Endometrial microvascular endothelial cells (primary cell): ENCODE results near the gene SLC2A4RG. TPM values are rescaled to one million over a fixed set of nuclear protein-coding genes. Genes with fewer than 3 reads are reported as not detected.

Experiments used
- in situ Hi-C: cut with HindIII; loops from 2 replicates; pipeline ENCODE4 v1.10.0; 2017; ENCODE audit warnings: low sequenced_read_pairs, low pct_unique_long_range_greater_than_20kb; ENCODE audit errors: inconsistent ontology term
- total RNA-seq: library from RNA; depleted of rRNA; stranded (reverse); fragments of >200 nt; gene quantifications from one replicate; pipeline ENCODE4 v1.2.3, GENCODE V29; 2015; ENCODE audit errors: inconsistent ontology term

Gene SLC2A4RG
- total RNA-seq, 1 donor from 2014 or later: 17.3 TPM

DNA sequence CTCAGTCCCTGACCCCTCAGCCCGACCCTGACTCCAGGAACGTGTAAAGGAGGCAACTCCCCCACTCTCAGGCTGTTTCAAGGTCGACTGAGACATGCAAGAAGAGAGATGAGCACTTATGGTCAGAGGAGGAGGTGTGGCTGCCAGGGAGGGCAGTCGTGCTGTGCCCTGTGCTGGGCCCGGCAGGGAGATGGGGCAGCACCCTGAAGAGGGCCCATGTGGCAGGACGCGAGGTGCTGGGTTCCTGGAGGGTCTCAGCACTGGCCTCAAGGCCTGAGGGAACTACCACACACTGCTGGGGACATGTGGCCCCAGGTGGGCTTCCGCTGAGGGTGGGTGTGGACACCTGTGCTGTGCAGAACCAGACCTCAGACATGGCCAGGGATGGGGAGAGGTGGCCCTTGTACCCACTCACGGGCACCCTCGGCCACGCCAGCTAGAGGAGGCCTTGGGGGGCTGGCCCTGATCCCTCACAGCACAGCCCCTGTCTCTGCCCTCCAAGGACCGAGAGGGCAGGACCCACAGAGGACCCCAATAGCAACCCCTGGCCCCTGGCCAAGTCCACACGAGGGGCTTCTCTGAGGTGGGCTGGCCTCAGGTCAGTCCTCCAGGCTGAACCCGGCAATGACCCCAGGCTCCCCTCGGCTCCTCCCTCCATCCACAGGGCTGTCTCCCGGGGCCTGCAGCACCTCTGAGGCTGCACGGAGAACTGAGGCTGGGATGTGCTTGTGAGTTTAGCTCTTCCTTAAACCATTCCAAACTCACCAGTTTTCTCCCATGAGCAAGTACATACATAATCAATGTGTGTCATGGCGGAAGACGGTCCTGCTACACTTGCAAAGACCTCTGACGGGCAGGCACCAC is 8.7 kb downstream of the SLC2A4RG start:
- in situ Hi-C loops: no loop called here

GRCh38 chr20:63748934-63749270 is 9.3 kb downstream of the SLC2A4RG start:
- in situ Hi-C loops: no loop called here

DNA sequence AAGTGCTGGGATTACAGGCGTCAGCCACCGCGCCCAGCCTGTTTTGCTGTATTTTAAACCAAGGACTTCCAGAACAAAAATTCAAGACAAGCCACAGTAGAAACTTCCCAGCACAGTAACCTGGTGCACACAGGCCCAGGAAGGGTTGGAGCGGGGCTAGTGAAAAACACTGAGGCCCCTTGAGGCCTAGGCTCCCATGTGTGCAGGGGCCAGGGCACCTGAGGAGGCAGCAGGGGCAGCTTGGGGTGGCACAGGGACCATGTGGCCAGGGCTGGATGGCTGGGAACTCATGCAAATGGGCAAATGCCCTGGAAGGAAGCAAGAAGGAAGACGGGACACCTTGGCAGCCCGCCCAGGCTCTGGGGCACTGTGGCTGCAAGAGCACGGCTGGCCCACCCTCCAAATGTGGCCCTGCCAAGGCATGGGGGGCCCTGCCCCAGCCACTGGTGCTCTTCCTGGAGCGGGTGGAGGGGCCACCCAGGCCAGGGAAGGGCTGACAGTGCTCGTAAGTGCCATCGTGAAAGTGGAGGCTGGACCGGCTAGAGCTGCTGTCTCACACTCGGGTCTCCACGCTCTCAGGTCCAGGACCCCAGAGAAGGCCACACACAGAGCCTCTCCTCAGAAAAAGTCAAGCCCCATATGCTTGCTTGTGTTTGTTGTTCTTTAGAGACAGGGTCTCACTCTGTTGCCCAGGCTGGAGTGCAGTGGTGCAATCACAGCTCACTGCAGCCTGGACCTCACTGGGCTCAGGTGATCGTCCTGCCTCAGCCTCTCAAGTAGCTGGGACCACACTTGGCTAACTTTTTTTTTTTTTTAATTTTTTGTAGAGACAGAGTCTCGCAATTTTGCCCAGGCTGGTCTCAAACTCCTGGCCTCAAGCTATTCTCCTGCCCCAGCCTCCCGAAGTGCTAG is 10.3 kb downstream of the SLC2A4RG start:
- in situ Hi-C loops: no loop called here

DNA sequence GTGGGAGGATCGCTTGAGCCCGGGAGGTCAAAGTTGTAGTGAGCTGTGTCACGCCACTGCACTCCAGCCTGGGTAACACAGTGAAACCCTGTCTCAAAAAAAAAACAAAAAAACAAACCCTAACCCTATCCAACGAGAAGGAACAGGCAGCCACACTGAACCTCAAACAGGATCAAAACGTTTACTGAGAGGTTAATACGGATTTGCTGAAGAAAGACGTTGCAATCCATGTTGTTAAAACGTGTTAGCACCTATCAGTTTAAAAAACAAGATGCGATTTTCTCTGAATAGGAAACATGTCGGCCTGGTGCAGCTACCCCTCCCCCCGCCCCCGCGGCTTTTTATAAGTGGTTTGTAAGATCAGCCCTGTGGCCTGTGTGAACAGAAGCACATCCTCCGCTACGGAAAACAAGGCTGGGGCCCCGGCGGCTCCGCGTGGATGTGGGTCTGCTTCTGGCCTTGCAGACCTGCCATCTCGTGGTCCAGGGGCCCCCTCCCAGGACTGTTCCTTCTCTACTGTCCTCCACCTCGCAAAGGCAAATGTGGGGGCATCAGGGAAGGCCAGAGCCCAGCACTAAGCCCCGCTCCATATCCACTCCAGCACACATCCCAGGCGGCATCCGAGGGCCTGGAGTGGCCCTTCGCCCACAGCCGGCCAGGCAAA is 11.4 kb downstream of the SLC2A4RG start:
- in situ Hi-C loops: no loop called here

GRCh38 chr20:63751471-63752271 is 12.1 kb downstream of the SLC2A4RG start:
- in situ Hi-C loops: no loop called here

GRCh38 chr20:63752411-63753101 is 13.0 kb downstream of the SLC2A4RG start:
- in situ Hi-C loops: no loop called here

DNA sequence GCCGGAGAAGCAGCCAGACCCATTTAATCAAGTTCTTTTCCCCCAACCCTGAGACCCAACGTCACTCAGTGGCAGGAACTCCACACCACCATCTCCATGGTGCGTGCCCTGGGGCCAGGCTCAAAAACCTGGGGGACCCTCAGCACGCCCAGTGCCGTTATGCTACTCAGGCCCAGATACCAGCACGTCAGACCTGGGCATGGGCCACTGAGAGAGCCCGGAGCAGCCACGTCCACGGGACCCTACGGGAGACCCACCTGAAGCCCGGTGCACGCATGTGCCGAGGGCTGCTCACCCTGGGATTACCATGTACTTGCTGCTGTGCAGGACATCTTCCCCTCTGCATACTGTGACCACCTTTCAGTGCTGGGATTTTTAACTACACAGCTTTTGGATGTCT is 13.8 kb downstream of the SLC2A4RG start:
- in situ Hi-C loops: no loop called here

GRCh38 chr20:63754008-63754407 is 14.4 kb downstream of the SLC2A4RG start:
- in situ Hi-C loops: no loop called here

DNA sequence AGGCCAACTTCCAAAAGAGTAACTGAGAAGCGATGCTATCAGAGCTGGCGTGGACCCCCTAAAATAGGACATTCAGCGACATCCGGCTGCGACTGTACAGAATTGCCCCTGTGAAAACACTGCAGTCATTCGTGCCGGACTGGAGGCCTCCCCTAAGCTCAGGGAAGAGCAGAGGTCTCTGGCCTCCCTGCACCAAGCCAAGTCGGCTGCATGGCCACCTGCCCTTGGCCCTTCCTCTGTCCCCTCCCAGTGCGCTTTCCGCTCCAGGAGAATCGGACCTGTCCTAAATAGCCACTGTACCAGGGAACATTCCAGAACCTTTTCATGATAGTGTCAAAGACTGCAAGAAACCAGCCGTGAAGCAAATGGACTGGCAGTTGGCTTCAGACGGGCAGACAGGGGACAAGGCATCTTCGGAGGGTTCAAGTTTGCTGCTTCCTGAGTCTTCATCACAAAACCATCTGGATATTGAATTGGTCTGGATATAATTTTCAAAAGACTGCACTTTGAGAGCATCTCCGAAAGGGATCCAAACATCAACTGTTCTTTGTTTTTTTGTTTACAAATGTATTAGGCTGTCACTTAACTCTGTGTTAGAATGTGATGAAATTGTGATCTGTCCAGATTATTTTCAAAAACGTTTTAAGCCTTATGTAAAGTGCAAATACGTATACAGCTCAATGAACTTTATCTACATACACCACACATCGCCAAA is 16.5 kb downstream of the SLC2A4RG start:
- in situ Hi-C loops: no loop called here

- in situ Hi-C loops: no loop called here
These were observed 17.0 kb downstream of the SLC2A4RG start for GRCh38 chr20:63756648-63756991.

GRCh38 chr20:63758152-63758551 is 18.6 kb downstream of the SLC2A4RG start:
- in situ Hi-C loops: no loop called here

DNA sequence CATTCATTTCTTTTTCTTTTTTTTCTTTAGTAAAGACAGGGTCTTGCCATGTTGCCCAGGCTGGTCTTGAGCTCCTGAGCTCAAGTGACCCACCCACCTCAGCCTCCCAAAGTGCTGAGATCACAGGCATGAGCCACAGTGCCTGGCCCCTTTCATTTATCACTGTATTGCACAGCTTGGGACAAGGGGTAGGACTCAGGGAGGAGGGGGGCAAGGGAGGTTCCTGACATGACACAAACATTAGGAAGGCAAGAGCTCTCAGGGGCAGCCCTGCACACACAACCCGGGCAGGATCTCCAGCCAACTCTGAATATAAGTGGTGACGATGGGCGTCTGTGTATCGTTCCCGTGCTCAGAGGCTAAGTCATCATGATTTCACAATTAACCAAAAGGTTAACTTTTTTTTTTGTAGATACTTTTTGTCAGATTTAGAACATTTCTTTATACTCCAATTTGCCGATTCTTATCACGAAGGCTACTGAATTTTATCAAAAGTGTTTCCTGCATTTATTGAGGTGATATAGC is 19.9 kb downstream of the SLC2A4RG start:
- in situ Hi-C loops: no loop called here

- in situ Hi-C loops: no loop called here
These were observed 25.7 kb downstream of the SLC2A4RG start for GRCh38 chr20:63765082-63765873.

GRCh38 chr20:63765902-63766301 is 26.3 kb downstream of the SLC2A4RG start:
- in situ Hi-C loops: no loop called here

- in situ Hi-C loops: no loop called here
These were observed 27.3 kb downstream of the SLC2A4RG start for GRCh38 chr20:63766695-63767426.

GRCh38 chr20:63767456-63767855 is 27.9 kb downstream of the SLC2A4RG start:
- in situ Hi-C loops: no loop called here
